ENCODE measurements around the gene PAQR4.

PAQR4 gene

GRCh38 chr16:2981177-2981898 lies 12.2 kb downstream of the PAQR4 start:
- DNase-seq, result no peak

- DNase-seq, result no peak
Measured at GRCh38 chr16:2981899-2982250, 12.7 kb downstream of the PAQR4 start.

GRCh38 chr16:2982402-2982801 lies 13.3 kb downstream of the PAQR4 start:
- DNase-seq, result no peak

- DNase-seq, result no peak
Measured at GRCh38 chr16:2983706-2984136, 14.6 kb downstream of the PAQR4 start.

GRCh38 chr16:2985462-2985861 lies 16.3 kb downstream of the PAQR4 start:
- no peak for DNase-seq

GRCh38 chr16:2985893-2986355 lies 16.8 kb downstream of the PAQR4 start:
- peak; percentile 93 for DNase-seq

- DNase-seq, result no peak
Measured at GRCh38 chr16:2986623-2987188, 17.6 kb downstream of the PAQR4 start.

- no peak for DNase-seq
Measured at GRCh38 chr16:2987286-2987685, 18.1 kb downstream of the PAQR4 start.

- DNase-seq, result peak; percentile 66
Measured at GRCh38 chr16:2987833-2988232, 18.7 kb downstream of the PAQR4 start.

GRCh38 chr16:2988590-2989099 lies 19.5 kb downstream of the PAQR4 start:
- no peak for DNase-seq

- DNase-seq, result no peak
Measured at GRCh38 chr16:2990891-2991290, 21.7 kb downstream of the PAQR4 start.

GRCh38 chr16:2991566-2992261 lies 22.6 kb downstream of the PAQR4 start:
- DNase-seq, result no peak

- DNase-seq, result no peak
Measured at GRCh38 chr16:2992383-2993081, 23.4 kb downstream of the PAQR4 start.

GRCh38 chr16:2996298-2996697 lies 27.1 kb downstream of the PAQR4 start:
- DNase-seq, result no peak

GRCh38 chr16:2999929-3000328 lies 30.8 kb downstream of the PAQR4 start:
- no peak for DNase-seq

- no peak for DNase-seq
Measured at GRCh38 chr16:3000540-3000939, 31.4 kb downstream of the PAQR4 start.

GRCh38 chr16:3001316-3001715 lies 32.2 kb downstream of the PAQR4 start:
- DNase-seq, result no peak

- peak; percentile 97 for DNase-seq
Measured at GRCh38 chr16:3003582-3004270, 34.6 kb downstream of the PAQR4 start.

GRCh38 chr16:3004319-3004718 lies 35.2 kb downstream of the PAQR4 start:
- DNase-seq, result no peak

- no peak for DNase-seq
Measured at GRCh38 chr16:3004781-3005284, 35.7 kb downstream of the PAQR4 start.

GRCh38 chr16:3007059-3007956 lies 38.2 kb downstream of the PAQR4 start:
- no peak for DNase-seq

Measured in NCI-H524 treated with DMSO at 0.1 percent for 48 hours (cell line).